ENCODE measurements around the gene GNB1L. TPM values are rescaled to one million over a fixed set of nuclear protein-coding genes. Genes with fewer than 3 reads are reported as not detected.

Gene GNB1L
- total RNA-seq, 4 donors from 2014 or later: 1.8 to 5.1 (median 4.5) TPM

GRCh38 chr22:19735665-19736510 lies 118.8 kb downstream of the GNB1L start:
- Histone ChIP-seq H3K27ac (no peak overlapping the region), H3K4me1 (peaks cover 0 to 3% of the 10 kb centered on the region in 2 donors), H3K36me3 (no peaks in the 10 kb centered on the region), H3K9me3 (no peaks in the 10 kb centered on the region), H3K4me3 (replicated peaks in 1 of 3) (no peak overlapping the region), H3K27me3 (no peaks in the 10 kb centered on the region)
- 85 to 87% methylated on average over 11 to 18 of the region's 21 CpGs for WGBS, 2 donors
- no peak for DNase-seq
- TF ChIP-seq CTCF (IDR thresholded peaks at IDR 0.05) (no peak), POLR2A (IDR thresholded peaks at IDR 0.05) (no peak)
- intact Hi-C loops (cut with DNase I): no loop called here

- intact Hi-C loops (cut with DNase I): no loop called here
- 88 to 93% methylated on average over 3 to 4 of the region's 5 CpGs for WGBS, 2 donors
- no peak for TF ChIP-seq POLR2A (IDR thresholded peaks at IDR 0.05)
- no peak for TF ChIP-seq CTCF (IDR thresholded peaks at IDR 0.05)
- no peaks in the 10 kb centered on the region for H3K36me3 ChIP-seq
- H3K9me3 ChIP-seq: no peaks in the 10 kb centered on the region
- no peak for DNase-seq
- peaks cover 0 to 10% of the 10 kb centered on the region in 2 donors for H3K4me1 ChIP-seq
- no peak overlapping the region for H3K4me3 ChIP-seq (replicated peaks in 1 of 3)
- no peaks in the 10 kb centered on the region for H3K27me3 ChIP-seq
- H3K27ac ChIP-seq: no peak overlapping the region
Measured at GRCh38 chr22:19734837-19735382, 119.8 kb downstream of the GNB1L start.

DNA sequence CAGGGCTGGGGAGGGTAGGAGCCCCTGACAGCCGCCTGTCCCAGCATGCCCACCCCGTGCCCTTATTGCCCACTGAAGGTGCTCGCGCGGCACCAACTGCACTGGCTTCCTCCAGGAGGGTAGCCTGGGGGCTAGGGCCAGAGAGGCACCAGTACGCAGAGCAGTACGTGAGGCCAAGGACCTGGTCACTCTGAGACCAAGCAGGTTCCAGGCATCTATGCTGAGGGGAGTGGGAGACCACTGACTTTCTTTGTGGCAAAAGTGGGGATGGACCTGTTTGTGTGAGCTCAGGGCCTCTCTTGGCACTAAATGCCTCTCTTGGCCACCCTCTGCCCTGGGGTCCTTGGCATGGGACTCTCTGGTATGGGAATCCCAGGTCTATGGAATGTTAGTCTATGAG lies 120.5 kb downstream of the GNB1L start:
- H3K4me1 ChIP-seq: peaks cover 0 to 10% of the 10 kb centered on the region in 2 donors
- no peaks in the 10 kb centered on the region for H3K27me3 ChIP-seq
- WGBS, 2 donors: 88 to 93% methylated on average over 5 to 6 of the region's 7 CpGs
- intact Hi-C loops (cut with DNase I): no loop called here
- H3K4me3 ChIP-seq (replicated peaks in 1 of 3): no peak overlapping the region
- H3K36me3 ChIP-seq: no peaks in the 10 kb centered on the region
- no peaks in the 10 kb centered on the region for H3K9me3 ChIP-seq
- DNase-seq: no peak
- no peak for TF ChIP-seq CTCF (IDR thresholded peaks at IDR 0.05)
- TF ChIP-seq POLR2A (IDR thresholded peaks at IDR 0.05): no peak
- no peak overlapping the region for H3K27ac ChIP-seq

GRCh38 chr22:19733755-19734154 lies 120.9 kb downstream of the GNB1L start:
- Histone ChIP-seq H3K36me3 (no peaks in the 10 kb centered on the region), H3K27me3 (no peaks in the 10 kb centered on the region), H3K9me3 (no peaks in the 10 kb centered on the region), H3K4me3 (replicated peaks in 1 of 3) (no peak overlapping the region), H3K27ac (no peak overlapping the region), H3K4me1 (peaks cover 0 to 10% of the 10 kb centered on the region in 2 donors)
- DNase-seq: no peak
- intact Hi-C loops (cut with DNase I): no loop called here
- 84 to 92% methylated on average over 3 to 5 of the region's 5 CpGs for WGBS, 2 donors
- no peak for TF ChIP-seq CTCF (IDR thresholded peaks at IDR 0.05)
- no peak for TF ChIP-seq POLR2A (IDR thresholded peaks at IDR 0.05)

Other genes starting within 250 kb of the GNB1L start
- 100 to 1,000 TPM in 1 of 4 donors, 10 to 100 TPM in 3; 14.0 to 124 (median 27.3) TPM for gene SEPTIN5, start 140.4 kb downstream of the GNB1L start, total RNA-seq
- 1 to 10 TPM; 1.5 to 6.6 (median 3.1) TPM for gene GP1BB, start 131.3 kb downstream of the GNB1L start, total RNA-seq
- 10 to 100 TPM in 2 of 4 donors, 1 to 10 TPM in 2; 7.6 to 34.3 (median 18.5) TPM for gene TBX1, start 94.1 kb downstream of the GNB1L start, total RNA-seq
- 10 to 100 TPM; 18.1 to 26.4 (median 23.7) TPM for gene RTL10, start within 50 bp of the GNB1L start, total RNA-seq
- 100 to 1,000 TPM in 3 of 4 donors, 10 to 100 TPM in 1; 92.6 to 216 (median 138) TPM for gene COMT, start 86.9 kb upstream of the GNB1L start, total RNA-seq
- 10 to 100 TPM; 19.5 to 34.5 (median 25.6) TPM for gene TXNRD2, start 86.9 kb upstream of the GNB1L start, total RNA-seq
- gene ARVCF, start 161.9 kb upstream of the GNB1L start, total RNA-seq: 100 to 1,000 TPM in 3 of 4 donors, 10 to 100 TPM in 1; 34.5 to 123 (median 111) TPM
- gene TANGO2, start 166.2 kb upstream of the GNB1L start, total RNA-seq: 10 to 100 TPM; 50.3 to 82.7 (median 65.2) TPM
- gene DGCR8, start 225.4 kb upstream of the GNB1L start, total RNA-seq: 10 to 100 TPM; 28.9 to 48.8 (median 31.5) TPM